Measurements from ENCODE around the gene NHP2. TPM values are rescaled to one million over a fixed set of nuclear protein-coding genes. Genes with fewer than 3 reads are reported as not detected.

Gene NHP2
- total and polyA plus RNA-seq, 10 of the 15 experiments (the other 5 are each of a cell fraction or from before 2014, with no cell fraction given), result 39.2 to 513 (median 198) TPM

DNA sequence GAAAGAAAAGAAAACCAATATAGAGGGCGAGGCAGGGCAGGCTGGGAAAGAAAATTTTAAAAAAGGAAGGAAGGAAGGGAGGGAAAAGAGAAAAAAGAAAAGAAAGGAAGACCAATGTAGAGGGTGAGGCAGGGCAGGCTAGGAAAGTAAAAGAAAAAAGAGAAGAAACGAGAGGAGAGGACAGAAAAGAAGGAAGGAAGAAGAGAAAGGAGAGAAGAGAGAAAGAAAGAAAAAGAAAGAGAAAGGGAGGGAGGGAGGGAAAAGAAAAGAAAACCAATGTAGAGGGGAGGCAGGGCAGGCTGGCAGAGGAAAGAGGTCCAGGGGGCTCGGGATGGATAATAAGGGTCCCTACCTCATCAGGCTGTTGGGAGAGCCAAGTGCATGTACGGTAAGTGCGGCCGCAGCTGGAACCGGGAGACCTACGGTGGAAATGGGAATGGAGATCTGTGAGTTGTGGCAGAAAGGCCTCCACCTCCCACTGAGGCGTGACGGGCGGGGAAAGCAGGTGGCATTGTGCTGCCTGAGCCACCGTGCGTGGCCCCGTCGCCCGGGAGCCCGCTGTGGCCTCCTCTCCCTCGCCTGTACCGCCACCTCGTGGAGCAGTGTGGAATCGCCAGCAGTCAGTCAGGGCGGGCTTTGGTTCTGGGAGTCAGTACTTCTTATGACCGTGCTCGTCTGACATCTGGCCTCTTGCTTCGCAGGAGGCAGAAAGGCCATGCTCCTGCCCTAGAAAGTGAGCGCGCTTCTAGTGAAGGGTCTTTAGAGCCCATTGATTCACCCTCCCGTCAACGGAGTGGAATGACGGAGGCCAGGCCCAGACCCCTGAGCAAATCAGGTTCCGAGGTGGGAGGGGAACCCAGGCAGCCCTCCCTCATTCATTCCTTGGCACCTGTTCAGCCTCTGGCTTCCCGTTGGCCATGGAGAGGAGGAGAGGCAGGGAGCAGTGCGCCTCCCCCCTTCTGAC is 10.4 kb upstream of the NHP2 start (continued):
- TF ChIP-seq, protein P1, sequence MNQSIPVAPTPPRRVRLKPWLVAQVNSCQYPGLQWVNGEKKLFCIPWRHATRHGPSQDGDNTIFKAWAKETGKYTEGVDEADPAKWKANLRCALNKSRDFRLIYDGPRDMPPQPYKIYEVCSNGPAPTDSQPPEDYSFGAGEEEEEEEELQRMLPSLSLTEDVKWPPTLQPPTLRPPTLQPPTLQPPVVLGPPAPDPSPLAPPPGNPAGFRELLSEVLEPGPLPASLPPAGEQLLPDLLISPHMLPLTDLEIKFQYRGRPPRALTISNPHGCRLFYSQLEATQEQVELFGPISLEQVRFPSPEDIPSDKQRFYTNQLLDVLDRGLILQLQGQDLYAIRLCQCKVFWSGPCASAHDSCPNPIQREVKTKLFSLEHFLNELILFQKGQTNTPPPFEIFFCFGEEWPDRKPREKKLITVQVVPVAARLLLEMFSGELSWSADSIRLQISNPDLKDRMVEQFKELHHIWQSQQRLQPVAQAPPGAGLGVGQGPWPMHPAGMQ (IDR thresholded peaks at IDR 0.05; ENCODE audit: borderline replicate concordance), result no peak
- no peak for TF ChIP-seq BCL11A (IDR thresholded peaks at IDR 0.05; ENCODE audit: low read depth, low read length)
- TF ChIP-seq NFYA (IDR thresholded peaks at IDR 0.05; ENCODE audit: borderline replicate concordance, low read depth, low read length), result no peak
- TF ChIP-seq, protein P2, sequence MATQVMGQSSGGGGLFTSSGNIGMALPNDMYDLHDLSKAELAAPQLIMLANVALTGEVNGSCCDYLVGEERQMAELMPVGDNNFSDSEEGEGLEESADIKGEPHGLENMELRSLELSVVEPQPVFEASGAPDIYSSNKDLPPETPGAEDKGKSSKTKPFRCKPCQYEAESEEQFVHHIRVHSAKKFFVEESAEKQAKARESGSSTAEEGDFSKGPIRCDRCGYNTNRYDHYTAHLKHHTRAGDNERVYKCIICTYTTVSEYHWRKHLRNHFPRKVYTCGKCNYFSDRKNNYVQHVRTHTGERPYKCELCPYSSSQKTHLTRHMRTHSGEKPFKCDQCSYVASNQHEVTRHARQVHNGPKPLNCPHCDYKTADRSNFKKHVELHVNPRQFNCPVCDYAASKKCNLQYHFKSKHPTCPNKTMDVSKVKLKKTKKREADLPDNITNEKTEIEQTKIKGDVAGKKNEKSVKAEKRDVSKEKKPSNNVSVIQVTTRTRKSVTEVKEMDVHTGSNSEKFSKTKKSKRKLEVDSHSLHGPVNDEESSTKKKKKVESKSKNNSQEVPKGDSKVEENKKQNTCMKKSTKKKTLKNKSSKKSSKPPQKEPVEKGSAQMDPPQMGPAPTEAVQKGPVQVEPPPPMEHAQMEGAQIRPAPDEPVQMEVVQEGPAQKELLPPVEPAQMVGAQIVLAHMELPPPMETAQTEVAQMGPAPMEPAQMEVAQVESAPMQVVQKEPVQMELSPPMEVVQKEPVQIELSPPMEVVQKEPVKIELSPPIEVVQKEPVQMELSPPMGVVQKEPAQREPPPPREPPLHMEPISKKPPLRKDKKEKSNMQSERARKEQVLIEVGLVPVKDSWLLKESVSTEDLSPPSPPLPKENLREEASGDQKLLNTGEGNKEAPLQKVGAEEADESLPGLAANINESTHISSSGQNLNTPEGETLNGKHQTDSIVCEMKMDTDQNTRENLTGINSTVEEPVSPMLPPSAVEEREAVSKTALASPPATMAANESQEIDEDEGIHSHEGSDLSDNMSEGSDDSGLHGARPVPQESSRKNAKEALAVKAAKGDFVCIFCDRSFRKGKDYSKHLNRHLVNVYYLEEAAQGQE (IDR thresholded peaks at IDR 0.05; ENCODE audit: low read depth, low read length), result no peak
- TF ChIP-seq, protein P3, sequence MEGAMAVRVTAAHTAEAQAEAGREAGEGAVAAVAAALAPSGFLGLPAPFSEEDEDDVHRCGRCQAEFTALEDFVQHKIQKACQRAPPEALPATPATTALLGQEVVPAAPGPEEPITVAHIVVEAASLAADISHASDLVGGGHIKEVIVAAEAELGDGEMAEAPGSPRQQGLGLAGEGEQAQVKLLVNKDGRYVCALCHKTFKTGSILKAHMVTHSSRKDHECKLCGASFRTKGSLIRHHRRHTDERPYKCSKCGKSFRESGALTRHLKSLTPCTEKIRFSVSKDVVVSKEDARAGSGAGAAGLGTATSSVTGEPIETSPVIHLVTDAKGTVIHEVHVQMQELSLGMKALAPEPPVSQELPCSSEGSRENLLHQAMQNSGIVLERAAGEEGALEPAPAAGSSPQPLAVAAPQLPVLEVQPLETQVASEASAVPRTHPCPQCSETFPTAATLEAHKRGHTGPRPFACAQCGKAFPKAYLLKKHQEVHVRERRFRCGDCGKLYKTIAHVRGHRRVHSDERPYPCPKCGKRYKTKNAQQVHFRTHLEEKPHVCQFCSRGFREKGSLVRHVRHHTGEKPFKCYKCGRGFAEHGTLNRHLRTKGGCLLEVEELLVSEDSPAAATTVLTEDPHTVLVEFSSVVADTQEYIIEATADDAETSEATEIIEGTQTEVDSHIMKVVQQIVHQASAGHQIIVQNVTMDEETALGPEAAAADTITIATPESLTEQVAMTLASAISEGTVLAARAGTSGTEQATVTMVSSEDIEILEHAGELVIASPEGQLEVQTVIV (IDR thresholded peaks at IDR 0.05; ENCODE audit: borderline replicate concordance, partially characterized antibody), result no peak
- TF ChIP-seq, protein P4, sequence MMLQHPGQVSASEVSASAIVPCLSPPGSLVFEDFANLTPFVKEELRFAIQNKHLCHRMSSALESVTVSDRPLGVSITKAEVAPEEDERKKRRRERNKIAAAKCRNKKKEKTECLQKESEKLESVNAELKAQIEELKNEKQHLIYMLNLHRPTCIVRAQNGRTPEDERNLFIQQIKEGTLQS (IDR thresholded peaks at IDR 0.05; ENCODE audit: borderline replicate concordance, extremely low read depth, low read depth, low read length), result no peak
- TF ChIP-seq IRF4 (IDR thresholded peaks at IDR 0.05; ENCODE audit: low read depth, low read length), result peak; percentile 56; the same call in 1 of the 2 replicates
- TF ChIP-seq IKZF1 (conservative IDR thresholded peaks at IDR 0.05), result 0 out of 2 replicates have a peak, but pooled peaks have one; percentile 38
- TF ChIP-seq CBFB (IDR thresholded peaks at IDR 0.05; ENCODE audit: low read depth), result no peak
- TF ChIP-seq, protein P5, sequence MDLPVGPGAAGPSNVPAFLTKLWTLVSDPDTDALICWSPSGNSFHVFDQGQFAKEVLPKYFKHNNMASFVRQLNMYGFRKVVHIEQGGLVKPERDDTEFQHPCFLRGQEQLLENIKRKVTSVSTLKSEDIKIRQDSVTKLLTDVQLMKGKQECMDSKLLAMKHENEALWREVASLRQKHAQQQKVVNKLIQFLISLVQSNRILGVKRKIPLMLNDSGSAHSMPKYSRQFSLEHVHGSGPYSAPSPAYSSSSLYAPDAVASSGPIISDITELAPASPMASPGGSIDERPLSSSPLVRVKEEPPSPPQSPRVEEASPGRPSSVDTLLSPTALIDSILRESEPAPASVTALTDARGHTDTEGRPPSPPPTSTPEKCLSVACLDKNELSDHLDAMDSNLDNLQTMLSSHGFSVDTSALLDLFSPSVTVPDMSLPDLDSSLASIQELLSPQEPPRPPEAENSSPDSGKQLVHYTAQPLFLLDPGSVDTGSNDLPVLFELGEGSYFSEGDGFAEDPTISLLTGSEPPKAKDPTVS (IDR thresholded peaks at IDR 0.05; ENCODE audit: low read depth, low read length), result no peak
- TF ChIP-seq ASH2L (IDR thresholded peaks at IDR 0.05; ENCODE audit: borderline replicate concordance, low read depth), result no peak
- no peak for TF ChIP-seq CREM (IDR thresholded peaks at IDR 0.05; ENCODE audit: low read depth)
- peak; percentile 71 for TF ChIP-seq RELA (IDR thresholded peaks at IDR 0.05; ENCODE audit: borderline replicate concordance, partially characterized antibody)
- no peak for TF ChIP-seq MYB (IDR thresholded peaks at IDR 0.05; ENCODE audit: borderline replicate concordance, low read depth, low read length)
- 0 out of 2 replicates have a peak, but pooled peaks have one; percentile 50 for TF ChIP-seq MXI1 (IDR thresholded peaks at IDR 0.05; ENCODE audit: low read depth, low read length)
- 0 out of 2 replicates have a peak, but pooled peaks have one; percentile 17 for TF ChIP-seq NR2F1 (conservative IDR thresholded peaks at IDR 0.05)
